Measurements from ENCODE around the gene CIPC. TPM values are rescaled to one million over a fixed set of nuclear protein-coding genes. Genes with fewer than 3 reads are reported as not detected.

The CIPC gene
- total RNA-seq, 6 experiments from 2014 or later = 9.1 to 12.5 (median 11.5) TPM

DNA sequence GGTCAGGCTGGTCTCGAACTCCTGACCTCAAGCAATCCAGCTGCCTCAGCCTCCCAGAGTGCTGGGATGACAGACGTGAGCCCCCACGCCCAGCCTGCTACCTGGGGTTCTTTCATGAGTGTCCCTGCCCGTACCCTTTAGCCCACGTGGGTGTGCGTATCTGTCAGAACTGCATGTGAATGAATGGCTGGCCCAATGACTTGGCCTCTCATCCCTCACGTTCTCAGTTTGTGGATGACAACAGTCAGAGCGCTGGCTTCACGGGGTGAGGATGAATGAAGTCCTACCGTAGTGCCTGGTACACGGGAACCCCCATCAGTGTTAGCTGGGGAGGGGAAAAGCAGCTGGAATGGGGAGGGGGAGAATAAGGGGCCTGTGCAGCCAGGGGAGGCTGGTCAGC is 59.7 kb downstream of the CIPC start:
- Mint-ChIP-seq H3K9me3 (no peaks in the 10 kb centered on the region), H3K27me3 (ENCODE audit: insufficient read depth) (peaks cover 31% of the 10 kb centered on the region), H3K27ac (peak overlapping the region; percentile 57), H3K36me3 (ENCODE audit: low read depth) (no peaks in the 10 kb centered on the region), H3K4me3 (0 out of 2 replicates have a peak overlapping the region, but pooled peaks have one; percentile 61), H3K4me1 (ENCODE audit: low read depth) (peaks cover 15% of the 10 kb centered on the region)
- DNase-seq = no peak
- TF ChIP-seq, protein P1, sequence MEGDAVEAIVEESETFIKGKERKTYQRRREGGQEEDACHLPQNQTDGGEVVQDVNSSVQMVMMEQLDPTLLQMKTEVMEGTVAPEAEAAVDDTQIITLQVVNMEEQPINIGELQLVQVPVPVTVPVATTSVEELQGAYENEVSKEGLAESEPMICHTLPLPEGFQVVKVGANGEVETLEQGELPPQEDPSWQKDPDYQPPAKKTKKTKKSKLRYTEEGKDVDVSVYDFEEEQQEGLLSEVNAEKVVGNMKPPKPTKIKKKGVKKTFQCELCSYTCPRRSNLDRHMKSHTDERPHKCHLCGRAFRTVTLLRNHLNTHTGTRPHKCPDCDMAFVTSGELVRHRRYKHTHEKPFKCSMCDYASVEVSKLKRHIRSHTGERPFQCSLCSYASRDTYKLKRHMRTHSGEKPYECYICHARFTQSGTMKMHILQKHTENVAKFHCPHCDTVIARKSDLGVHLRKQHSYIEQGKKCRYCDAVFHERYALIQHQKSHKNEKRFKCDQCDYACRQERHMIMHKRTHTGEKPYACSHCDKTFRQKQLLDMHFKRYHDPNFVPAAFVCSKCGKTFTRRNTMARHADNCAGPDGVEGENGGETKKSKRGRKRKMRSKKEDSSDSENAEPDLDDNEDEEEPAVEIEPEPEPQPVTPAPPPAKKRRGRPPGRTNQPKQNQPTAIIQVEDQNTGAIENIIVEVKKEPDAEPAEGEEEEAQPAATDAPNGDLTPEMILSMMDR (IDR thresholded peaks at IDR 0.05) = no peak

DNA sequence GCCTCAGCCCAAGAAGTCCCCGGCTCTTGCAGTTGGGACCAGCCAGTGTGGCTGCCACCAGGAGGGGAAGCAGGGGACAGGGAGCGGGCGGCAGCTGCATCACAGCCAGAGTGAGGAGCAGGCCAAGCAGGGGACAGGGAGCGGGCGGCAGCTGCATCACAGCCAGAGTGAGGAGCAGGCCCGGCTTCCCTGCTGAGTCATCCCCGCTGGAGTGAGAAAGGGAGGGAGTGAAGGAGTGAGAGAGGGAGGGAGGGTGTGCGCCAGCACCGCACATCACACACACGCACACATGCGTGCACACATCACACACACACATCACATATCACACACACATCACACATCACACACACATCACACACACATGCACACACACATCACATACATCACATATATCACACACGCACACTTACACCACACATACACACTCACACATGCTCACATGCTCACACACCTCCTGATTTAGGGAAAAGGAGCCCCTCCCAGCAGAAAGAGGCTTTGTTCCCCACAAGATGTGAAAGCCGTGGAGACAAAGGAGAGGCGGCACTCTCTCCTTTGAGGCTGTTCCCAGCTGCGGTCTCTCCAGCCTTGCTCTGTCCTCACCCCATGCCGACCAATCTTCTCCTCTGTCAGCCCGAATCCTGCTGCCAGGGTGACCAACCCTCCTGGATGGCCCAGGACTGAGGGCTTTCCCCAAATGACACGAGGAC is 60.3 kb downstream of the CIPC start:
- peak overlapping the region; percentile 57 for H3K27ac Mint-ChIP-seq
- H3K9me3 Mint-ChIP-seq = no peaks in the 10 kb centered on the region
- peak overlapping the region; percentile 61 for H3K4me3 Mint-ChIP-seq
- peaks cover 30% of the 10 kb centered on the region for H3K27me3 Mint-ChIP-seq (ENCODE audit: insufficient read depth)
- H3K4me1 Mint-ChIP-seq (ENCODE audit: low read depth) = peaks cover 15% of the 10 kb centered on the region
- no peaks in the 10 kb centered on the region for H3K36me3 Mint-ChIP-seq (ENCODE audit: low read depth)
- peak; percentile 57 for DNase-seq
- TF ChIP-seq, protein P1 (IDR thresholded peaks at IDR 0.05) = no peak

DNA sequence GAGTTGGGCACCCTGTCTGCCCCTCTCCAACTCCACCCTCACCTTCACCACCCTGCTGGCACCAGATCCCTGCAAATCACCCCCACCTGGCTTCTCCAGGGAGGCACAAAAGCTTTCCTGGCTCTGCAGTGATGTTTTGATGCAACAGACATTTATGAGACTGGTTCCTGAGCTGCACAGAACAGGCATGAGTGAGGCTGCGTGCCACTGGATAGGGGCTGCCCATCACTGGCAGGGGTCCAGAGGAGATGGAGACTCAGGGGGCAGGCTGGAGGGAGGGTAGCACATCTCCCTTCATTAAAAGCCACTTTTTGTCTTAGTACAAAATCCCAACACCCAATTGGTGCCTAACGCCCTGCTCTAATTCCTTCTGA is 60.8 kb downstream of the CIPC start:
- TF ChIP-seq, protein P1 (IDR thresholded peaks at IDR 0.05) = no peak
- H3K27me3 Mint-ChIP-seq (ENCODE audit: insufficient read depth) = peaks cover 28% of the 10 kb centered on the region
- H3K4me3 Mint-ChIP-seq = peak overlapping the region; percentile 61
- no peak for DNase-seq
- H3K36me3 Mint-ChIP-seq (ENCODE audit: low read depth) = no peaks in the 10 kb centered on the region
- no peaks in the 10 kb centered on the region for H3K9me3 Mint-ChIP-seq
- H3K27ac Mint-ChIP-seq = no peak overlapping the region
- H3K4me1 Mint-ChIP-seq (ENCODE audit: low read depth) = peaks cover 15% of the 10 kb centered on the region

DNA sequence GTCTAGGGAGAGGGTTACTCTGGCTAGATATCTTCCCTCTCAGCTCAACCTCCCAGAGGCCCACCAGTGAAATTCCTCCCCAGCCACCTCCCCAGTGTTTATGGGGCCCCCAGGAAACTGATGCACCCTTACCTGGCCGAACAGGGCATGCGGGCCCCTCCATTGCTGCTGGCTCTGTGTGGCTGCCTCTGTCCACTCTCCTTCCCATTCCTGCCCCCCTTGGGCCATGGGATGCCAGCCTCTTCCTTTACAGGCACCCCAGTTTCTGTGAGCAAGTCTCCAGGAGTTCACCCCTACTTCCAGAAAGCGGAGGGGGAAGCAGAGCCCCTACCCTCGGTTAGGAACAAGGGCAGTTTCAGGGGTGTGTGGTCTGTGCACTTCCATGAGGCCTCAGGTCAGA is 63.0 kb downstream of the CIPC start:
- TF ChIP-seq, protein P1 (IDR thresholded peaks at IDR 0.05) = no peak
- no peaks in the 10 kb centered on the region for H3K9me3 Mint-ChIP-seq
- no peak overlapping the region for H3K27ac Mint-ChIP-seq
- H3K27me3 Mint-ChIP-seq (ENCODE audit: insufficient read depth) = peaks cover 18% of the 10 kb centered on the region
- peaks cover 15% of the 10 kb centered on the region for H3K4me1 Mint-ChIP-seq (ENCODE audit: low read depth)
- DNase-seq = no peak
- H3K36me3 Mint-ChIP-seq (ENCODE audit: low read depth) = no peaks in the 10 kb centered on the region
- no peak overlapping the region for H3K4me3 Mint-ChIP-seq

Other genes starting within 250 kb of the CIPC start
- gene IRF2BPL, start 69.5 kb upstream of the CIPC start, total RNA-seq (2021; fragmentation: NEBNext Ultra II Directional; extraction: Animal tissue kit (Norgen Biotek cat#: 25700)) = 10 to 100 TPM; 37.1 to 46.3 (median 38.3) TPM
- gene ZDHHC22, start 43.5 kb downstream of the CIPC start, total RNA-seq (2021; fragmentation: NEBNext Ultra II Directional; extraction: Animal tissue kit (Norgen Biotek cat#: 25700)) = not detected
- gene TMEM63C, start 83.5 kb downstream of the CIPC start, total RNA-seq (2021; fragmentation: NEBNext Ultra II Directional; extraction: Animal tissue kit (Norgen Biotek cat#: 25700)) = under 1 TPM in 1 of 6 experiments, not detected in 5; 0.05 TPM
- gene NGB, start 172.9 kb downstream of the CIPC start, total RNA-seq (2021; fragmentation: NEBNext Ultra II Directional; extraction: Animal tissue kit (Norgen Biotek cat#: 25700)) = not detected
- gene POMT2, start 222.6 kb downstream of the CIPC start, total RNA-seq (2021; fragmentation: NEBNext Ultra II Directional; extraction: Animal tissue kit (Norgen Biotek cat#: 25700)) = 10 to 100 TPM; 21.7 to 39.0 (median 27.5) TPM
- gene GSTZ1, start 222.8 kb downstream of the CIPC start, total RNA-seq (2021; fragmentation: NEBNext Ultra II Directional; extraction: Animal tissue kit (Norgen Biotek cat#: 25700)) = 10 to 100 TPM in 5 of 6 experiments, 1 to 10 TPM in 1; 9.3 to 15.0 (median 10.3) TPM